Right lobe of liver (tissue), 4 donors: ENCODE results near the gene PEX5.

Source experiments
- CTCF ChIP-seq, 4 donors: fragments of 200-600 bp in 3 of 4; fragments of 450-650 bp in 1 of 4; IDR thresholded peaks; one replicate each; pipeline versions ENCODE4 v1.5.1 to v1.8.0; 2016 to 2022; ENCODE audit warnings: antibody characterized with exemption in 4 of 4, mild to moderate bottlenecking in 2 of 4
- POLR2A ChIP-seq: fragments of 450-650 bp; IDR thresholded peaks from one replicate; pipeline ENCODE4 v1.6.1; 2017; ENCODE audit warnings: antibody characterized with exemption, mild to moderate bottlenecking
- donor health status: DM: no; HTN: no; CAD: no.
- donor health status: DM: no; HTN: no; CAD: no.
- donor health status: DM: no; HTN: yes; CAD: no.

- TF ChIP-seq CTCF (IDR thresholded peaks at IDR 0.05): no peak
- TF ChIP-seq POLR2A: no peak
Observed at GRCh38 chr12:7207866-7208625, 18.6 kb downstream of the PEX5 start.
